Smooth muscle cell (in vitro differentiated cells): ENCODE measurements around the gene PSG3. TPM values are rescaled to one million over a fixed set of nuclear protein-coding genes. Genes with fewer than 3 reads are reported as not detected.
"Not testable (repeated sequence)": the region's sequence is repeated elsewhere in the genome, so short reads cannot be mapped to it uniquely, and the experiment has no call there.

Experiments used
- DNase-seq: peaks from one replicate; lab custom pipeline; 2025; ENCODE audit not compliant: unreplicated experiment; lab: John Stamatoyannopoulos, UW
- H2AFZ ChIP-seq: fragments of 200-600 bp; sonication (generic); 2 replicates; pipeline ENCODE4 v1.6.0; 2016; ENCODE audit warnings: antibody characterized with exemption, low read depth, mild to moderate bottlenecking
- H3F3A ChIP-seq: fragments of 200-600 bp; sonication (generic); 2 replicates; pipeline ENCODE4 v1.6.0; 2017; ENCODE audit warnings: antibody characterized with exemption, low read depth
- H3K27ac ChIP-seq: fragments of 200-600 bp; sonication (generic); 2 replicates; pipeline ENCODE4 v1.5.1; 2016; ENCODE audit warnings: low read depth, mild to moderate bottlenecking
- H3K27me3 ChIP-seq: fragments of 200-600 bp; sonication (generic); 2 replicates; pipeline ENCODE4 v1.6.1; 2016; ENCODE audit warnings: low read depth, mild to moderate bottlenecking
- H3K36me3 ChIP-seq: fragments of 200-600 bp; sonication (generic); 2 replicates; pipeline ENCODE4 v1.5.1; 2016; ENCODE audit warnings: low read depth
- H3K4me1 ChIP-seq: fragments of 200-600 bp; sonication (generic); 2 replicates; pipeline ENCODE4 v1.5.1; 2016; ENCODE audit warnings: low read depth
- H3K4me2 ChIP-seq: fragments of 200-600 bp; sonication (generic); 2 replicates; pipeline ENCODE4 v1.6.0; 2016; ENCODE audit warnings: mild to moderate bottlenecking
- H3K4me3 ChIP-seq: fragments of 200-600 bp; sonication (generic); 2 replicates; pipeline ENCODE4 v1.5.1; 2016; ENCODE audit warnings: mild to moderate bottlenecking
- H3K79me2 ChIP-seq: fragments of 200-600 bp; sonication (generic); 2 replicates; pipeline ENCODE4 v1.6.0; 2016; ENCODE audit warnings: low read depth, mild to moderate bottlenecking
- H3K9ac ChIP-seq: fragments of 200-600 bp; sonication (generic); 2 replicates; pipeline ENCODE4 v1.6.0; 2016; ENCODE audit warnings: low read depth
- H3K9me3 ChIP-seq: fragments of 200-600 bp; sonication (generic); replicated peaks from 2 replicates; pipeline ENCODE4 v1.5.1; 2016; ENCODE audit warnings: low read depth
- H4K20me1 ChIP-seq: fragments of 200-600 bp; sonication (generic); 2 replicates; pipeline ENCODE4 v1.6.0; 2016; ENCODE audit warnings: low read depth
- CTCF ChIP-seq: fragments of 200-600 bp; sonication (generic); IDR thresholded peaks from 2 replicates; pipeline ENCODE4 v1.5.1; 2017; ENCODE audit warnings: borderline replicate concordance, mild to moderate bottlenecking, antibody characterized with exemption; ENCODE audit not compliant: insufficient read depth, poor library complexity, severe bottlenecking
- WGBS: methylation state at CpG from one replicate; pipeline ENCODE4 v1.1.7; 2016; ENCODE audit warnings: low lambda C conversion rate; 5-methylcytosine and 5-hydroxymethylcytosine counted together
- polyA plus RNA-seq: library from polyadenylated mRNA; unstranded; fragments of >200 nt; fragmentation: Nextera tagmentation; extraction: Ambion mirVana; gene quantifications from 2 replicates; pipeline ENCODE4 v1.2.1, GENCODE V29; 2016
- total RNA-seq: library from RNA; depleted of rRNA; stranded (reverse); fragments of >200 nt; gene quantifications from 2 replicates; pipeline ENCODE4 v1.2.3, GENCODE V29; 2014

Gene PSG3
- not detected in 2 replicates for total RNA-seq
- polyA plus RNA-seq, result not detected in 2 replicates

DNA sequence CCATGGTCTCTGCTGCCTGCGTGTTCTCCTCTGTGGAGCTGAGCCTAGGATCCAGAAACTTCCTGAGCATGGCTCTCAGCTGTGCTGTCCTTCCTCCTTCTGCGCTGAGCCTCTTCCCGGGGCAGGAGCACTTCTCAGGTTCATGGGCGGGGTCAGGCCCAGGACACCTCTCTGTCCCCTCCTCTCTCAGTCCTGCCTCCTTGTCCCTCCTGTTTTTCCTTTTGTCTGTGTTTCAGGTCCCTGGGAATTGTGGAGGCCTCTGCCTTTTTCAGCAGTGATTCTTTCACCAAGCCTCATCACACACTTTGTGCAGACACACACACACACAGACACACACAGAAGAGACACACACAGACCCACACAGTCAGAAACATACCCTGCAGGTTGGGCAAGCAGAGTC, at the start of gene PSG3:
Gene PSG3 (minus strand): TSS at position 101 of the 400 bp plus-strand sequence. CDS start 97 bp downstream, at position 4.
- not testable (repeated sequence) for DNase-seq, H3K9me3 ChIP-seq, H3K27me3 ChIP-seq, H3K9ac ChIP-seq, H3K4me3 ChIP-seq, H3K36me3 ChIP-seq, H3K27ac ChIP-seq, H3K79me2 ChIP-seq, H2AFZ ChIP-seq, H3F3A ChIP-seq, H3K4me1 ChIP-seq, H4K20me1 ChIP-seq, H3K4me2 ChIP-seq
- WGBS, result 74% methylated on average over 4 of the region's 4 CpGs

DNA sequence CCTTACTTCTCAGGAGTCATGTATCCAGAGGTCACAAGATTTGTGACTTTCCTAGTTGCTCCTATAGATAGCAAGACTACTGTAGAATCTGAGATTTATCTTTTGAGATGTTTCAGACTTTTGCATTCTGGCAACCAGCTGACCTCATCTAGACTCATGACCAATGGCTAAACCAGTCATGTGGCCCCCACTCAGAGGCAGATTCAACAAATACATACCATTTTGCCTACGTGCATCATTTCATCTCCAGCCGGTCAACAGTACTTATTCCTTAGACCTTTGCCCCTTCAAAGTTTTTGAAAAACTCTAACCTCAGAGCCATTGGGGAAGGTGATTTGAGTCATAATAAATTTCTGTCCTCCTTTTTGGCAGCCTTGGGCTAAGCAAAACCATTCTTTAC, 48.5 kb upstream of the PSG3 start:
- not testable (repeated sequence) for H3K4me1 ChIP-seq
- 76% methylated on average over 2 of the region's 2 CpGs for WGBS

DNA sequence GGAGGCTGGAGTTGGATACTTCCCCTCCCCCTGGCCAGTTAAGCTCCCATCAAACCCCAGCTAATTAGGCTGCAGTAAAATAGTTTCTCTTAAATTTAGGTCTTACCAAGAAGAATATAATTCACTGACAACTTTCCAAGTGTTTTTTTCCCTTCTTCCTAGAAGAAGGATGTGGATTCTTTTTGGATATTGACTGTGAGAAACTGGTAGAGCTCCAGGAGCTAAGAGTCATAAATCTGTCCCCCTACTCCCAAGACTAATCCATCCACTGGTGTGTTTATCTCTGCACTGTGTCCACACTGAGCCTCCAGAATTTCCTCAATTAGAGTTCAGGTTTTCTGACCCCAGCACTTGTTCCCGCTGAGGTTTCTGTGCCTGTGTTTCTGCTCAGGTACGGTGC, 47.5 kb upstream of the PSG3 start:
- not testable (repeated sequence) for H3K36me3 ChIP-seq, DNase-seq, H3K4me2 ChIP-seq, H2AFZ ChIP-seq, H3K4me3 ChIP-seq, H3F3A ChIP-seq, H3K27ac ChIP-seq, H3K9me3 ChIP-seq, H3K9ac ChIP-seq, H3K79me2 ChIP-seq, H4K20me1 ChIP-seq, H3K4me1 ChIP-seq, H3K27me3 ChIP-seq
- 64% methylated on average over 2 of the region's 2 CpGs for WGBS

More for the DNA sequence above, 48.5 kb upstream of the PSG3 start:
- H2AFZ ChIP-seq, H3K4me2 ChIP-seq, H3K4me3 ChIP-seq, H3K9me3 ChIP-seq, H3K79me2 ChIP-seq, H3F3A ChIP-seq, H3K36me3 ChIP-seq, H3K27ac ChIP-seq, DNase-seq, H3K9ac ChIP-seq, H3K27me3 ChIP-seq, H4K20me1 ChIP-seq: not testable (repeated sequence)

DNA sequence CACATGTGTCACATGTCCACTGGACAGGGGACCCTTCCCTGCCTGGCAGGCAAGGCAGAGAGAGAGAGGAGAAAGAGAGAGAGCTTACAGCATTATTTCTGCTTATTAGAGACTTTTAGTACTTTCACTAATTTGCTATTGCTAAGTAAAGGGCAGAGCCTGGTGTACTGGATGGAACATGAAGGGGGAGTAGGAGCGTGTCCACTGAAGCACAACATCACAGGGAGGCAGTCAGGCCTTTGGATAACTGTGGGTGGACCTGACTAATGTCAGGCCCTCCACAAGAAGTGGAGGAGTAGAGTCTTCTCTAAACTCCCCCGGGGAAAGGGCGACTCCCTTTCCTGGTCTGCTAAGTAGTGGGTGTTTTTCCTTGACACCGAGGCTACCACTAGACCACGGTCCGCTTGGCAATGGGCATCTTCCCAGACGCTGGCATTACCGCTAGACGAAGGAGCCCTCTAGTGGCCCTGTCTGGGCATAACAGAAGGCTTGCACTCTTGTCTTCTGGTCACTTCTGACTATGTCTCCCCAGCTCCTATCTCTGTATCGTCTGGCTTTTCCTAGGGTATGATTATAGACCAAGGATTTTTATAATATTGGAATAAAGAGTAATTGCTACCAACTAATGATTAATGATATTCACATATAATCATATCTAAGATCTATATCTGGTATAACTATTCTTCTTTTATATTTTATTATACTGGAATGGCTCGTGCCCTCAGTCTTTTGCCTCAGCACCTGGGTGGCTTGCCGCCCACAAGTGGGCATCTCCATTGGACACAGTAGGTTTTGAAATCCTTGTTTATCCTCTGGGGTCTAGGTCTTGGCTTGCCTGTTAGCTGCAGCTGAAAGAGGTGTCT, 36.7 kb upstream of the PSG3 start:
- not testable (repeated sequence) for H3K4me3 ChIP-seq, H3K36me3 ChIP-seq, H4K20me1 ChIP-seq, H3K4me2 ChIP-seq, H3K9ac ChIP-seq, H3K27ac ChIP-seq, H3K27me3 ChIP-seq, H2AFZ ChIP-seq, H3K4me1 ChIP-seq, DNase-seq, H3K9me3 ChIP-seq, H3F3A ChIP-seq, H3K79me2 ChIP-seq
- TF ChIP-seq CTCF, result peak; percentile 6
- WGBS, result 45% methylated on average over 12 of the region's 12 CpGs

GRCh38 chr19:42774510-42775158, 34.4 kb upstream of the PSG3 start:
- not testable (repeated sequence) for DNase-seq, H3K4me1 ChIP-seq, H3K4me2 ChIP-seq, H3K36me3 ChIP-seq, H4K20me1 ChIP-seq, H3K79me2 ChIP-seq, H3K27ac ChIP-seq, H3K27me3 ChIP-seq, H3K9me3 ChIP-seq, H3F3A ChIP-seq, H2AFZ ChIP-seq, H3K9ac ChIP-seq, H3K4me3 ChIP-seq
- 74% methylated on average over 21 of the region's 21 CpGs for WGBS

DNA sequence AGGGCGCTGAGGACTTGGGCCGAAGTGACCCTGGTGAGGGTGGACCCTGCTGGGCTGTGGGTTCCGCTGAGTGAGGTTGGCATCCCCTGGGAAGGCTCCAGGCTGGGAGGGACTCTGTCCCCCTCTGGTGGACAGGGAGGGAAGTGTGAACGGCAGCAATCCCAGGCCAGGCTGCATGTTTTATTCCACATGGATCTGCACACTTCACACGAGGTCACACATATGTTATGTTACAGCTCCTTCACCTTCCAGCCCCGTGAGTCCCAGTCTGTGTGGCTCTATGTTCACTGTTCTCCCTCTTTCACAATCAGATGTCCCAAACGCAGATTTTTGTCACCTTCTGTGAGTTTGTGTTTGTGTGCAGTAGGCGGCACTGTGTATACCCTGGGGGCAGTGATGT, 27.0 kb upstream of the PSG3 start:
- H3K27me3 ChIP-seq, H3F3A ChIP-seq, H3K4me2 ChIP-seq, H4K20me1 ChIP-seq, H3K27ac ChIP-seq, DNase-seq, H3K4me3 ChIP-seq, H3K36me3 ChIP-seq, H3K79me2 ChIP-seq, H3K4me1 ChIP-seq, H3K9me3 ChIP-seq, H3K9ac ChIP-seq, H2AFZ ChIP-seq: not testable (repeated sequence)
- WGBS, result 63% methylated on average over 6 of the region's 8 CpGs

- H3K36me3 ChIP-seq, H3K79me2 ChIP-seq, H3K4me3 ChIP-seq, H3F3A ChIP-seq, H3K9ac ChIP-seq, H3K9me3 ChIP-seq, DNase-seq, H3K4me1 ChIP-seq, H3K27me3 ChIP-seq, H2AFZ ChIP-seq, H3K27ac ChIP-seq, H4K20me1 ChIP-seq, H3K4me2 ChIP-seq: not testable (repeated sequence)
- WGBS, result 79% methylated on average over 12 of the region's 12 CpGs
Measured at GRCh38 chr19:42766871-42767270, 26.6 kb upstream of the PSG3 start.
